ENCODE results near the gene XIRP2.

The XIRP2 gene

DNA sequence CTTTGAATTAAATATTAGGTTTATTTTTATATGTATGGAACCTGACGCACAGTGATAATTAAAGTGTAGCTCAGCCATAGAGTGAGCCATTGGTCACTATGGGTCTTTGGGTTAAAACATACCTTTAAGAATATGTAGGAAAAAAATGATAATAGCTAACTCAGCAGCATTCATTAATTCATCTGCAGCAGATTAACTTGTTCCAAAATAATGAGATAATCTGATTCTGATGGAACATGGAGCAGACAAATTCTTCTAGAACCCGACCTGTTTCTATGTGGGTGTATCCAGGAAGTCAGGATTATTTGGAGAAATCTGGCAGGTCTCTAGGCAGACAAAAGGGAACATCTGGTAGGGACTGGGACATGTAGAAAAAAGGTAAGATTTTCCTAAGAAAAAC, at the start of gene XIRP2:
Gene XIRP2 (plus strand): TSS at position 301 of the 400 bp plus-strand sequence. CDS start 15,003 bp downstream, outside the sequence.
- no peak for DNase-seq

- no peak for DNase-seq
These were observed 47.1 kb upstream of the XIRP2 start for GRCh38 chr2:166841152-166841551.

DNA sequence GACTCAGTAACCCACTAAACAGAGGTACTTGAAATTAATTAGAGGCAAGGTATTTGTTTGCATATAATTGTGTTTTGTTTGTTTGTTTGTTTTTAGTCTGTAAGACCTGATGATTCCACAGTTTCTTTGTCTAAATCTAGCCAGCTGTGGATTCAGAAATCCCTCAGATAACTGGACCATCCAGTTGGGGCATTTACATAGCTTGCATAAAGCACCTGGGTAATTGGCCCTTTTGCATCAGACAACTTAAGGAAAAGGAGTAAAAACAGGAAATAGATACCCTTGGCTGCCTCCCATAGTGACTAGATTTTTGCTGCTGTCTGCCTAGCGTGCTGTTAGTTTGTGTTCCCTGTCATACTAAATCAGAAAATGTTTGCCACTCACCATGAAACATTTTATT, 46.6 kb upstream of the XIRP2 start:
- no peak for DNase-seq

DNA sequence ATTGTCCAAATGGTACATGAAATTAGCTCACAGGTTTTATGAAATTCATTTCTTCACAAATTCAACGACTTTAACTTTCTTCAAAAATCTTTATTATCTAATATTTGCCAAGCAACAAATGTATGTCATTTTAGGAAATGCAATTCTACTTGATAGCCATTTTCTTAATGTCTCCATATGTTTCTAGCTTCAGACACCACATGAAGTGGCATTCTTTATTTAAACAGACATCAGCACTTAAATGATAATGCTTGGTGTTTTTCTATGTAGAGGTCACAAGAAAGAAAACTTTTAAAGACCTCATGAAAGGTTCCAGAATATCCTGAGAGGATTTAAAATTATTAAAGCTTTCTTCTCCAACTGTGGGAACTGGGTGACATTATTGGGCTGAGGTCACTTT, 44.2 kb upstream of the XIRP2 start:
- no peak for DNase-seq

GRCh38 chr2:166862468-166863132, 25.7 kb upstream of the XIRP2 start:
- no peak for DNase-seq

- no peak for DNase-seq
These were observed 20.3 kb upstream of the XIRP2 start for GRCh38 chr2:166867874-166868514.

DNA sequence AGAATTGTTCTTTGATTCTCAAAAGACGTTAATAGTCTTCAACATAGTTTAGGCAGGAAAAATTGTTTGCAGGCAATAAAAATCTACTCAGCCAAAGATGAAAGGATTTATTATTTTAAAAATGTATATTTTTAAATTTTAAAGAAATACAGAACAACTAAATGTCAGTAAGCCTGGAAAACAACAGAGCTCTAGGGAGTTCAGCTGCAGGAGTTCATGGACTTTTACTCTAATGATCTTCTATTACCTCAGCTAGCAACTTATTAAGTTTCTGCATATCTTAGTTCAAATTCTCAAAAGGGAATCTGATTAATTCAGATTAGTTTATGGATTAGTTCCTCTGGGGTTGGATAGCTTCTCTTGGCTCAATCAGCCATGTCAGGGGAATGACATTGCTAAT, 17.9 kb upstream of the XIRP2 start:
- no peak for DNase-seq

GRCh38 chr2:166881177-166881576, 7.1 kb upstream of the XIRP2 start:
- no peak for DNase-seq

GRCh38 chr2:166882851-166883250, 5.4 kb upstream of the XIRP2 start:
- DNase-seq, result no peak

GRCh38 chr2:166891727-166892126, 3.4 kb downstream of the XIRP2 start:
- no peak for DNase-seq

GRCh38 chr2:166892397-166892796, 4.1 kb downstream of the XIRP2 start:
- no peak for DNase-seq

GRCh38 chr2:166895243-166895642, 7.0 kb downstream of the XIRP2 start:
- no peak for DNase-seq

GRCh38 chr2:166897666-166898065, 9.4 kb downstream of the XIRP2 start:
- DNase-seq, result no peak

GRCh38 chr2:166899676-166900075, 11.4 kb downstream of the XIRP2 start:
- DNase-seq, result no peak

GRCh38 chr2:166900700-166901099, 12.4 kb downstream of the XIRP2 start:
- no peak for DNase-seq

DNA sequence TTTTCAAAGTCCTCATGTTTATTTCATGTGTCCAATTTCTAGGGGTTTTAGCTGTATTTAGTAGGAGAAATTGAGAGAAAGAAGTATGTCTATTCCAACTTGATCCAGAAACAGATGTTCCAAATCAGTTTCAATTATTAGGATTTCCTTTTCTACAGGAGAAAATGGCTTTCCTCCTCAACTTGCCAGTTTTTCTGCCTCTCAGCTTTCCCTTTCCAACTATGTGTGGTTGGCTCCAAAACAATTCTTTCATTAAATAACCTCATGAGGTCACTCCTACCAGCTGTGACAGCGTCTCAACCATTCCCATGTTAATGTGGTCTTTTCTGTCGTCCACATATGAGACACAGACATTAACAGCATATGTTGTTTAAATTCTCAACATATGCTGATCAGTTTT, 13.1 kb downstream of the XIRP2 start:
- DNase-seq, result no peak

DNA sequence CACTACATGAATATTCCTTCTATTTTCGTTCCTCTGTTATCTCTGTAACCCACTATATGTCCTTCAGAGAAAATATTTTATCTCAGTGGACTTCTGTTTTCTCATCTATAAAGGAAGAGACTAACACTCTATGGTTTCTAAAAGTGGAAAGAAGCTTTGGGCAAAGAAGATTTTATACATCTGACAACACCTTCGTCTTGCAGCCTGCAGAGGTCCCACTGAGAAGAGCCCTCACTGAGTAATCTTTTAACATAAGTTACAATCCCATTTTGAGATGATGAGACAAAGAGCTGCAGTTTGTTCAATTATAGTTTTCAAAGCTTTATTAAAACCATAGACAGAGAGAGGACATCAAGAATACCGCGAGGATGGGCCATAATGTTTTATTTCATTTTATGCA, 28.7 kb downstream of the XIRP2 start:
- DNase-seq, result no peak

- no peak for DNase-seq
These were observed 29.1 kb downstream of the XIRP2 start for GRCh38 chr2:166917415-166917814.

- DNase-seq, result no peak
These were observed 33.1 kb downstream of the XIRP2 start for GRCh38 chr2:166921261-166921896.

- no peak for DNase-seq
These were observed 36.7 kb downstream of the XIRP2 start for GRCh38 chr2:166924967-166925366.

- no peak for DNase-seq
These were observed 38.4 kb downstream of the XIRP2 start for GRCh38 chr2:166926657-166927056.

- DNase-seq, result no peak
These were observed 43.8 kb downstream of the XIRP2 start for GRCh38 chr2:166932032-166932431.

- DNase-seq, result no peak
These were observed 46.5 kb downstream of the XIRP2 start for GRCh38 chr2:166934817-166935216.

GRCh38 chr2:166942377-166942776, 54.1 kb downstream of the XIRP2 start:
- no peak for DNase-seq
